ENCODE results near the gene PTPRR.

Gene PTPRR

DNA sequence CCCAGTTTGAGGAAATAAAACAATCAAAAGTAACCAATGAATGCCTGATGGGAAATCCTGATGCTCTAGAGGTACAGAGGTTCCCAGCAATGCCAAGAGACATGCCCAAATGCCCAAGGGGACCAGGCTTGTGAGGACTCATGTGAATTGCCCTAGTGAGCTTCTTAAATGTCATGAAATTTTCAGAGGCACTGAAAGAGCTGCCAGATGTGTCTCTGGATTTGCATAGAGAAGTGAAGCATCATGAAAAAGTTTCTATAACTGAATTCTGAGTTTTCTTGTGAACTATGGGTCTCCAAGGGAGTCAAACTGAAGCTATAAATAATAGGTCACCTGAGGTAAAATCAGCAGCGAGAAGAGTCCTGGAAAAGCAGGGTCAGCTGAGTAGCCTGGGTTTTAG is 9.9 kb downstream of the PTPRR start:
- no peak for DNase-seq

GRCh38 chr12:70908978-70909377 is 11.6 kb downstream of the PTPRR start:
- DNase-seq: no peak

DNA sequence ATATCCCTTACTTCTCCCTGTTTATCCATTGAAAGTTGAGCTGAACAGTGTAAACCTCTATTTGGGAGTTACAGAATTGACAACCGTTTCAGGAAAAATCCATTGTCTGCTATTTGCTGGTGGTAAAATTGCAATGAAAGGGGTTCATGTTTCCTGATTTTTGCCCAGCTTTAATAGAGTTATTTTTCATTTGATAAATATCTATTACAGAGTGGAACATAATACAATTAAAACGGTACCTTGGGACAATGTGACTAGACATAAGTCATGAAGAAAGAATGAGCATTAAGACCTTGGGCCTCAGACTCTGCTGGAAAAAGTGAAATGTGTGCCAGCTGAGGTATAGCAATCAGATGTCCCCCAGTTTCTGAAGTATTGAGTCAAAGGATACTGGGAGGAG is 13.1 kb downstream of the PTPRR start:
- no peak for DNase-seq

GRCh38 chr12:70895956-70896355 is 24.6 kb downstream of the PTPRR start:
- no peak for DNase-seq

DNA sequence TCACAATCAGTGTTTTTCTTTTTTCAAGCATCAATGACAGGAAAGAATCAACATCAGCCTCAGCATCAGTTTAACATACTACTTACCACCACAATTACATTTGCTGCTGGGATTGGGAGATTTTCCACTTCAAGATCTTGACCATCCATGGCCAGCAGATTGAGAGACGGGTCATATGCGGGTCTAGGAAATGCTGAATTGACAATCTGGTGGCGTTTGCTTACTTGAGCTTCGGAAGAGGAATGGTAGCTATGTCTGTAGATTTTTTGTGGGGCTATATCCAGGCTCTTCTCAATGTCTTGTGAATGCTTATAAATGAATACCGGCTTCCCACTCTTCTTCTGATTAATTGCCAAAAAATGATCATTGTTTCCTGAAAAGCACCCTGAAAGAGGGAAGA is 27.9 kb downstream of the PTPRR start:
- no peak for DNase-seq

- DNase-seq: no peak
Observed at GRCh38 chr12:70890895-70891832, 29.4 kb downstream of the PTPRR start.

DNA sequence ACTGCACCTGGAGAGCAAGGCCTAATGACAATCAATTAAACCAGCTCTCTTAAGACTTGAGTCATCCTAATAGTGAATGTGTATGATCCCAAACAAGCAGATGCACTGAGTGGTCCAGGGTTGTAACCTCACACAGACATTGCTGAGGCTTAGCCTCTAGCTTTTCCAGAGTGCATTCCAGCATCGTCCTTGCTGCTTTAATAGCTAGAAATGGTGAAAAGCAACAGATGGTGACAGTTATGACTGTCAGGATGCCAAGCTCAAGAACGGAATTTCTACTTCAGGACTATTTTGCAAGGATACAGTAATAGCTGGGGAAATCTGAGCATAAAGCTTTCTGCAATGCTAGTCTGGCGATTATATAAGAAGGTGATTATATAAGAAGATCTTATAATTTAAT is 34.6 kb downstream of the PTPRR start:
- no peak for DNase-seq

DNA sequence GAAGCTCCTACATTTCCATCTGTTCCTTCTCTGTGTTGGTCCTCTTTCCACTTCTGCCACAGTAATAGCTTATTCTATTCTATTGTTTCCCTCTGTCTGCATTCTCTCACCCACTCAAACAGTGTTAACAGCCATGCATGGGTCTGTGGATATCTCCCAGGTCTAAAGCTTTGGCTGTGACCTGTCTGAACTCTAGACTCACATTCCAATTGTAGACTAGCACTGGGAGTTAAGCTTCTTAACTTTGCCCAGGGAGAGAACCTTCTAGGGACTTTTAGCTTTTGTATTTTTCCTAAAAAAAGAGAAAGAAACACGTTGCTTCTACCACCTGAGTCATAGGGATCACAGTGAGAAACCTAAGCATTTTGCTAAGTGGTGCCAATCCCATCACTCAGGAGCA is 36.7 kb downstream of the PTPRR start:
- DNase-seq: no peak

- DNase-seq: no peak
Observed at GRCh38 chr12:70880744-70881143, 39.8 kb downstream of the PTPRR start.

- no peak for DNase-seq
Observed at GRCh38 chr12:70876952-70877351, 43.6 kb downstream of the PTPRR start.

- DNase-seq: no peak
Observed at GRCh38 chr12:70875628-70876027, 44.9 kb downstream of the PTPRR start.

- no peak for DNase-seq
Observed at GRCh38 chr12:70854881-70855568, 65.5 kb downstream of the PTPRR start.

DNA sequence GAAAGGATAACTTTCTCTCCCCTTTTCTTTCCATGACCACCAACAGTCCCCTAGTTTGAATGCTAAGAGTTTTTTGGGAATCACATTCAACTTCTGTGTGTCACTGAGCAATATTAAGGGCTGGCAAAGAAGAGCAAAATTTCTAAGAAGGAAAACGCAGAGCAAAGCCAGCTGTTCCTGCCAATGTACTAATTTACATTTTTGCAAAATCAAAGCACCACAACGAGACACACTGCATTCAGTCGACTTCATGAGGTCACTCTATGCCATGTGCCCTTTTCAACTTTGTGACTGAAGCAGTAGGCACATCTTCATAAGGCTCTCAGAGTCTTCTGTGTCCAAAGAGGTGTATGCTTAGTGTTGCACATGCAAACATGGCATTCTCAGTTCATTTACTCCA is 66.4 kb downstream of the PTPRR start:
- DNase-seq: no peak

GRCh38 chr12:70853326-70853725 is 67.2 kb downstream of the PTPRR start:
- DNase-seq: no peak

DNA sequence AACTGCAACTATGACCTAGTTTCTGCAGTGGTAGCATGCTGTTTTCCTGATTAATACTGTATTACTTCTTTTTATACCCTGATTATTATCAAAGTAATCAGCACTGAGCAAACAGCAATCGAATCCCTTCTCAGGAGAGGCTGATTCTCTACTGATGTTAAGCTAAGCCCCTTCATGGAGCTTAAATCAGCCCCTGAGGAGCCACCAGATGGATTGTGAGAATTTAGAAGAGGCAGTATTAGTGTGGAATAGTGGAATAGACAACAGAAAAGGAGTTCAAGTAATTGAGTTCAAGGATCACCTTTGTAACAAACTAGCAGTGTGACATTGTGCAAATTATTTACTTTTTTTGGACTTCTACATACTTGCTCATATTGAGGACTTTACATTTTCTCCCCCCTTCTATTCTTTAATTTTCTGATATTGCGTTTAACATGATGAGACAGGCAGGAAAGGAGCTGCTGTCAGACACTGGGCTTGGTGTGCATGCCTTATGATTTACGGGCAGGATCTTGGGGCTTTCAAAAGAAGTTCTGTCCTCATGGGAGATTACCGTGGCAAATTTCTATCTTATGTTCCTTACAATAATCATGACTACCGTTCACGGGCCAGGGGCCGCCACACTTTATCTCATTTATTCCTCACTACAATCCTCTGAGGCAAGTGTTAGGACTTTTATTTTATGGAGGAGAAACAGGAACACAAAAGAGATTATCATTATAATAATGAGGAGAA is 68.0 kb downstream of the PTPRR start:
- no peak for DNase-seq

GRCh38 chr12:70849265-70849960 is 71.1 kb downstream of the PTPRR start:
- DNase-seq: no peak

GRCh38 chr12:70847871-70848270 is 72.7 kb downstream of the PTPRR start:
- no peak for DNase-seq

DNA sequence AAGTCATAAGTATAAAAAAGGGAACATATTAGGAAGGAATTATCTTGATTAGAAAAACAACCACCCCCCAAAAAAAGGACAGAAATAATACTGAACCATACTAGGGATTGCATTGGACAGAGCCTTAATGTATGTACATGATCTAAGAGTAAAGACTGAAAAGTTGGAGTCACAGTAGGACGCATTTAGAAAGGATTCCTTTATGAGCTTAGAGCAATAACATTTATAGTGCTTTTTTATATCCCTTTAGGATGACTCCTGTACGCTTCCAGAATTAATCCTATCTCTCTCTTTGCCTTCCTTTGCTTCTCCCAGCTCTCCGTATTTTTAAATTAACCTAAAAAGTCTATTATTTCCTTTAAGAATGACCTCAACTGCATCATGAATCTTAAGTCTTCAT is 75.3 kb downstream of the PTPRR start:
- DNase-seq: no peak

DNA sequence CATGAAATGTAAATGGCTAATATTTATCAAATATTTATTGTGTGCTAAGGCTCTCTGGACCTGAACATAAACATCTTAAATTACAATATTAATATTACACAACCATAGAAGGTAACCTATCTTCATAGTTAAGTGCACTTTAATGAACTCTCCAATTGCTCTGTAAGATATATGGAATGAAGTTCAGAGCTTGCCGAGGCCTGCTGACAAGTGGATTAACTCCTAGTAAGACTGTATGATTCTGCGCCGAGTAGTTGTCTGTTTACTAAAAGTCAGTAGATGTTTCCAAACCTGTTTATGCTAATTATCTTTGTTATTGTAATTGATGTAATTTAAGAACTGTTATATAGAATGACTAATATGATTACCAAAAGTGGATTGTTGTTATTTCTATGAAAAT is 77.2 kb downstream of the PTPRR start:
- DNase-seq: no peak

DNA sequence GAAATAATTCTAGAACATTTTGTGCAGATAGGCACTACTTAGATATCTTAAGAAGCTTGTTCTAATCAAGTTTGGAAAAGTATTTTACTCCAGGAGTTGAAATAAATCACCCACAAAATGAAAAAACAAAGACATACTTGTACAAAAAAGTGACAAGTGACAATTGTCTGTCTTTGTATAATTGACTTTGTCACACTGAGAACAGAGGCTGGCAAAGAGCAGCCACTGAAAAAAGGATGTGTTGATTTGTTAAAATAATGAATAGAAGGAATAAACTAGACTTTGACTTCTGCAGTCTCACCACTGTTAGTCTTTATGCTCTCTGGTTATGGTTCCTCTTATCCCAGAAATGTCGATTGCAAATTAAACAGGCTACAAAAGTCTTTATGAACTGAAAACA is 77.6 kb downstream of the PTPRR start:
- no peak for DNase-seq

DNA sequence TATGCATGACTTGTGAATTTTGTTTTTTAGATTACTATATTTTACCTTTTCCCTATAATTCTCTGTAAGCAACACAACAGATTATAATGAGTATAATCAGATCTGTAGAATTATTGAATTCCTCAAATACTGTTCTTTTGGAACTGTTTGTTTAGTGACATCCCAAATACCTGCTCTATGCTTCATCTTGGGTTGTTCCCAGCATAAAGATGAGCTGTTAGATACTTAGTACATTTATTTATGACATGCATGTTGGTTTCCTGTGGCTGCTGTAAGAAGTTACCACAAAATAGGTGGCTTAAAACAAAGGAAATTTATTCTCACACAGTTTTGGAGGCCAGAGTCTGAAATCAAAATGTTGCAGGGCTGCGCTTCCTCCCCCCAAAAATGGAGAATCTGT is 78.4 kb downstream of the PTPRR start:
- no peak for DNase-seq

DNA sequence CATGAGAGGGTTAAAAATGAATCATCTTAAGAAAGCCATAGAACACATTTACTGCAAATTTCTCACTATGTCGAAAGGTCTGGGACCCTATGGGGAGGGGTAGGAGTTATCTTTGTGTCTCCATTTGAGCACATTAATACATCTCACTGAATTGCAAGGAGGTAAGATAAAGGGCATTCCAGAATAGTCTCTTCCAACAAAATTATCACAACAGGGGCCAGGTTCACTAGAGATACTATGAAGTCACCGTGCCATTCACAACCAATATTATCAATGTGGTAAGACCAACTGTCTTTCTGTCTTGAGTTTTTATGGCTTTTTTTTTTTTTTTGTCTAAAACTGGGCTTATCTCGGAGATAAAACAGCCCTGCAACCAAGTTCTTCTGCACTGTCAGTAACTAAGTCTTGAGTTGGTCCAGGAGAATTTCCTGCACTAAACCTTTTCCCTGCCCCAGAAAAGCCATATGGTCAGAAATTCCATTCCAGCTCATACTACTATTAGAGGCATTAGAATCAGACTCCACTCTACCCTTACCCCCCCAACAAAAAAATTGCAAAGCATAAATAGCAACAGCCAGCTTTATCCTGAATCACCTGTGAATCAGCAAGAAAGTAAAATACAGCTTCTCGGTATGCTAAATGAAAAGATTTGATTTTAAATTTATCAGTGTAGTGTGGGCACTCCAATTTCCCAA is 79.7 kb downstream of the PTPRR start:
- no peak for DNase-seq

Measured in CD4-positive, alpha-beta T cell treated with Interleukin-6 for 4 hours (primary cell).